WTC11 (cell line): ENCODE data around the gene CCBE1. TPM values are rescaled to one million over a fixed set of nuclear protein-coding genes. Genes with fewer than 3 reads are reported as not detected.

ENCODE experiments used
- ATAC-seq: fragments of 200-7000 bp; cut with Tn5 transposase; 2 replicates; pipeline ENCODE4 v1.10.0; 2021; ENCODE audit warnings: mild to moderate bottlenecking, moderate library complexity
- CTCF ChIA-PET: fragments of 300-600 bp; sonication (Branson Sonifier 250); formaldehyde crosslinking; loops from one replicate; lab custom pipeline; 2021; ENCODE audit warnings: antibody characterized with exemption; lab: Charles Lee
- POLR2A ChIA-PET: fragments of 350-600 bp; sonication (Branson Sonifier 250); formaldehyde crosslinking; loops from one replicate; lab custom pipeline; 2021; ENCODE audit warnings: antibody characterized with exemption; lab: Charles Lee
- DNase-seq: peaks from one replicate; pipeline ENCODE4 v3.0.0; 2021; ENCODE audit warnings: low spot score
- H3K27ac Mint-ChIP-seq: 2 replicates; pipeline ENCODE4 v1.8.0; 2021; ENCODE audit warnings: mixed read lengths
- H3K27me3 Mint-ChIP-seq: 2 replicates; pipeline ENCODE4 v1.8.0; 2021; ENCODE audit warnings: low read depth, mild to moderate bottlenecking, moderate library complexity, mixed read lengths
- H3K36me3 Mint-ChIP-seq: 2 replicates; pipeline ENCODE4 v1.8.0; 2021; ENCODE audit warnings: mixed read lengths
- H3K4me1 Mint-ChIP-seq: 2 replicates; pipeline ENCODE4 v1.8.0; 2022; ENCODE audit warnings: mixed read lengths
- H3K4me3 Mint-ChIP-seq: 2 replicates; pipeline ENCODE4 v1.8.0; 2021; ENCODE audit warnings: mild to moderate bottlenecking, moderate library complexity, mixed read lengths
- H3K9me3 Mint-ChIP-seq: 2 replicates; pipeline ENCODE4 v1.8.0; 2021; ENCODE audit warnings: mixed read lengths
- ATF1 ChIP-seq: sonication (generic); formaldehyde crosslinking; IDR thresholded peaks from 2 replicates; pipeline ENCODE4 v1.8.1; 2023; ENCODE audit warnings: mild to moderate bottlenecking, moderate library complexity, missing genetic modification reagents
- ATF6 ChIP-seq: sonication (generic); formaldehyde crosslinking; IDR thresholded peaks from 2 replicates; pipeline ENCODE4 v1.8.1; 2023; ENCODE audit warnings: mild to moderate bottlenecking, missing genetic modification reagents
- CREM ChIP-seq: sonication (generic); formaldehyde crosslinking; IDR thresholded peaks from 2 replicates; pipeline ENCODE4 v1.8.1; 2022; ENCODE audit warnings: mild to moderate bottlenecking, missing genetic modification reagents, moderate library complexity
- CTCF ChIP-seq: fragments of 200-600 bp; IDR thresholded peaks from 2 replicates; pipeline ENCODE4 v1.8.0; 2022; ENCODE audit warnings: antibody characterized with exemption
- E2F5 ChIP-seq: sonication (generic); formaldehyde crosslinking; IDR thresholded peaks from 2 replicates; pipeline ENCODE4 v1.8.1; 2022; ENCODE audit warnings: mild to moderate bottlenecking, moderate library complexity, missing genetic modification reagents
- ERG ChIP-seq: fragments of 250-450 bp; sonication (Bioruptor Pico); IDR thresholded peaks from 2 replicates; pipeline ENCODE4 v1.8.0; 2021; ENCODE audit warnings: mild to moderate bottlenecking
- FOXP1 ChIP-seq: sonication (generic); formaldehyde crosslinking; IDR thresholded peaks from 2 replicates; pipeline ENCODE4 v1.8.0; 2022; ENCODE audit warnings: missing genetic modification reagents, mild to moderate bottlenecking, moderate library complexity, borderline replicate concordance
- GABPB1 ChIP-seq: sonication (generic); formaldehyde crosslinking; IDR thresholded peaks from 2 replicates; pipeline ENCODE4 v1.8.1; 2023; ENCODE audit warnings: mild to moderate bottlenecking, missing genetic modification reagents
- GRHL2 ChIP-seq: fragments of 250-450 bp; sonication (Bioruptor Pico); IDR thresholded peaks from 2 replicates; pipeline ENCODE4 v1.8.0; 2022; ENCODE audit warnings: mild to moderate bottlenecking, moderate library complexity; ENCODE audit not compliant: insufficient replicate concordance, severe bottlenecking
- NR3C1 ChIP-seq: sonication (generic); formaldehyde crosslinking; conservative IDR thresholded peaks from 2 replicates; pipeline ENCODE4 v1.8.1; 2023; ENCODE audit warnings: low read depth, mild to moderate bottlenecking, missing genetic modification reagents
- SMAD4 ChIP-seq: sonication (generic); formaldehyde crosslinking; IDR thresholded peaks from 2 replicates; pipeline ENCODE4 v1.8.0; 2022; ENCODE audit warnings: mild to moderate bottlenecking, missing genetic modification reagents
- ZNF281 ChIP-seq: sonication (generic); formaldehyde crosslinking; IDR thresholded peaks from 2 replicates; pipeline ENCODE4 v1.8.0; 2023; ENCODE audit warnings: mild to moderate bottlenecking, missing genetic modification reagents
- ZNF416 ChIP-seq: fragments of 250-450 bp; sonication (Bioruptor Pico); IDR thresholded peaks from 2 replicates; pipeline ENCODE4 v1.9.0; 2021; ENCODE audit warnings: mild to moderate bottlenecking, inconsistent platforms
- ZNF532 ChIP-seq: fragments of 250-450 bp; sonication (Bioruptor Pico); IDR thresholded peaks from 2 replicates; pipeline ENCODE4 v1.9.0; 2021; ENCODE audit warnings: mild to moderate bottlenecking, borderline replicate concordance
- total RNA-seq: library from RNA; stranded (reverse); gene quantifications from 3 replicates; pipeline ENCODE4 v1.2.3, GENCODE V29; 2021

The CCBE1 gene
- total RNA-seq, 1 experiment from 2014 or later = 9.7 TPM

- TF ChIP-seq ERG (CRISPR knock-in tag) = no peak
Measured at GRCh38 chr18:59501920-59502273, 195.3 kb downstream of the CCBE1 start (continued).

GRCh38 chr18:59500765-59501164 is 196.5 kb downstream of the CCBE1 start:
- peaks cover 14% of the 10 kb centered on the region for H3K36me3 Mint-ChIP-seq
- peaks cover 19% of the 10 kb centered on the region for H3K9me3 Mint-ChIP-seq
- H3K4me3 Mint-ChIP-seq = no peak overlapping the region
- no peak for DNase-seq
- peaks cover 12% of the 10 kb centered on the region for H3K4me1 Mint-ChIP-seq
- CTCF ChIA-PET = no interaction called here
- no peak for TF ChIP-seq E2F5
- no peak for TF ChIP-seq FOXP1 (CRISPR knock-in tag)
- TF ChIP-seq CREM (CRISPR knock-in tag) = no peak
- no peak for TF ChIP-seq ATF1 (CRISPR knock-in tag)
- TF ChIP-seq ATF6 (CRISPR knock-in tag) = no peak
- TF ChIP-seq SMAD4 (CRISPR knock-in tag) = no peak
- TF ChIP-seq GABPB1 = no peak
- no peak for TF ChIP-seq NR3C1 (CRISPR knock-in tag)
- TF ChIP-seq GRHL2 (CRISPR knock-in tag) = no peak
- TF ChIP-seq ZNF416 = no peak
- TF ChIP-seq ZNF532 (CRISPR knock-in tag) = no peak
- TF ChIP-seq ZNF281 (CRISPR knock-in tag) = no peak
- no peak for TF ChIP-seq CTCF
- no peak for ATAC-seq
- POLR2A ChIA-PET = no interaction called here
- H3K27ac Mint-ChIP-seq = no peak overlapping the region
- H3K27me3 Mint-ChIP-seq = no peaks in the 10 kb centered on the region
